HepG2 (cell line): ENCODE measurements around the gene PLCB4. TPM values are rescaled to one million over a fixed set of nuclear protein-coding genes. Genes with fewer than 3 reads are reported as not detected.
A peak's percentile ranks its signal among the peaks of the same experiment; 100 is the strongest.

Experiments
- ATAC-seq: fragments of 200-7000 bp; cut with Tn5 transposase; 3 replicates; pipeline ENCODE4 v1.9.1; 2020; ENCODE audit warnings: mild to moderate bottlenecking, moderate library complexity
- BruUV-seq: library from RNA; stranded (reverse); fragments of 400-500 nt; replicated peaks from 2 replicates; lab custom pipeline; 2021; lab: Mats Ljungman, UMichigan
- CTCF ChIA-PET: fragments of 300-600 bp; formaldehyde crosslinking; extraction: SDS; loops from one replicate; lab custom pipeline; 2021; ENCODE audit warnings: low total read pairs, inconsistent platforms, low intra/inter-chr PET ratio; lab: Yijun Ruan, JAX
- POLR2A ChIA-PET: fragments of 350-600 bp; sonication (Branson Sonifier 250); formaldehyde crosslinking; loops from one replicate; lab custom pipeline; 2020; ENCODE audit warnings: antibody characterized with exemption, inconsistent platforms; lab: Yijun Ruan, JAX
- DNase-seq: peaks from one replicate; pipeline ENCODE4 v3.0.0-alpha.2; 2015; ENCODE audit warnings: low spot score
- FAIRE-seq: peaks from 3 replicates; lab custom pipeline; 2011; peaks lifted over from hg19 to GRCh38; lab: Jason Lieb, UNC
- H2AFZ ChIP-seq: one replicate; pipeline ENCODE4 v1.6.1; 2011; ENCODE audit warnings: low read length, inconsistent platforms
- H3K27ac ChIP-seq: fragments of 300-600 bp; 3 replicates; pipeline ENCODE4 v1.8.0; 2011; ENCODE audit warnings: mixed run types, mild to moderate bottlenecking, mixed read lengths, low read length, inconsistent platforms; ENCODE audit not compliant: insufficient read depth; ENCODE audit errors: extremely low read length
- H3K27me3 ChIP-seq, 2 experiments: fragments of 200-600 bp in 1 of 2; 2 replicates in 1 of 2; 3 replicates in 1 of 2; pipeline versions ENCODE4 v1.6.0 to v1.8.0; 2011; ENCODE audit warnings: low read length in 2 of 2, mild to moderate bottlenecking in 2 of 2, moderate library complexity in 2 of 2, inconsistent platforms in 1 of 2; ENCODE audit not compliant: insufficient read depth in 2 of 2, control insufficient read depth in 1 of 2
- H3K36me3 ChIP-seq, 2 experiments: fragments of 200-600 bp in 1 of 2; replicated peaks in 1 of 2; 2 replicates in 1 of 2; 3 replicates in 1 of 2; pipeline versions ENCODE4 v1.5.1 to v1.8.0; 2011; ENCODE audit warnings: low read length in 2 of 2, inconsistent platforms in 1 of 2; ENCODE audit not compliant: insufficient read depth in 2 of 2, control insufficient read depth in 1 of 2
- H3K4me1 ChIP-seq: 2 replicates; pipeline ENCODE4 v1.5.1; 2012; ENCODE audit warnings: low read length, inconsistent platforms; ENCODE audit not compliant: insufficient read depth
- H3K4me2 ChIP-seq: 2 replicates; pipeline ENCODE4 v1.6.0; 2011; ENCODE audit warnings: low read depth, low read length, inconsistent platforms
- H3K4me3 ChIP-seq, 3 experiments: fragments of 200-600 bp in 1 of 3; sonication (generic), shearing (Covaris generic) in 1 of 3; replicated peaks in 1 of 3; 2 replicates each; pipeline ENCODE4 v1.5.1; 2011 to 2016; ENCODE audit warnings: low read length in 3 of 3, inconsistent platforms in 2 of 3, low read depth in 2 of 3, mild to moderate bottlenecking in 2 of 3, control low read depth in 1 of 3, mixed read lengths in 1 of 3; ENCODE audit not compliant: insufficient read depth in 1 of 3
- H3K79me2 ChIP-seq: one replicate; pipeline ENCODE4 v1.6.1; 2011; ENCODE audit warnings: low read length, inconsistent platforms; ENCODE audit not compliant: insufficient read depth
- H3K9ac ChIP-seq: 2 replicates; pipeline ENCODE4 v1.6.0; 2011; ENCODE audit warnings: mild to moderate bottlenecking, low read depth, low read length, inconsistent platforms; ENCODE audit not compliant: insufficient read depth
- H3K9me3 ChIP-seq: 2 replicates; pipeline ENCODE4 v1.5.1; 2012; ENCODE audit warnings: mild to moderate bottlenecking, low read length
- H4K20me1 ChIP-seq: 2 replicates; pipeline ENCODE4 v1.6.0; 2011; ENCODE audit warnings: inconsistent platforms, mild to moderate bottlenecking, low read length, moderate library complexity; ENCODE audit not compliant: insufficient read depth
- CREB1 ChIP-seq, 2 experiments: fragments of 450-650 bp in 1 of 2; IDR thresholded peaks; 2 replicates each; pipeline ENCODE4 v1.6.1; 2016 to 2017; ENCODE audit warnings: control low read depth in 1 of 2, mild to moderate bottlenecking in 1 of 2, missing compliant biosample characterization in 1 of 2, missing genetic modification characterization in 1 of 2
- HOMEZ ChIP-seq: IDR thresholded peaks from 2 replicates; pipeline ENCODE4 v1.6.1; 2016; ENCODE audit warnings: low read depth
- NCOA1 ChIP-seq: sonication (generic); formaldehyde crosslinking; IDR thresholded peaks from 2 replicates; pipeline ENCODE4 v1.9.0; 2021; ENCODE audit warnings: missing genetic modification reagents
- ZNF326 ChIP-seq: sonication (generic); formaldehyde crosslinking; IDR thresholded peaks from 2 replicates; pipeline ENCODE4 v1.4.0; 2020; ENCODE audit warnings: missing genetic modification reagents, borderline replicate concordance
- ZNF354B ChIP-seq: sonication (generic); formaldehyde crosslinking; IDR thresholded peaks from 2 replicates; pipeline ENCODE4 v1.8.0; 2022; ENCODE audit warnings: mild to moderate bottlenecking, missing genetic modification reagents
- ZNF616 ChIP-seq: sonication (generic); formaldehyde crosslinking; IDR thresholded peaks from 2 replicates; pipeline ENCODE4 v1.5.0; 2020; ENCODE audit warnings: low read depth, mild to moderate bottlenecking, missing genetic modification reagents
- ZNF770 ChIP-seq: sonication (generic); formaldehyde crosslinking; IDR thresholded peaks from 2 replicates; pipeline ENCODE4 v1.5.0; 2020; ENCODE audit warnings: mild to moderate bottlenecking, missing genetic modification reagents
- ZNF800 ChIP-seq: sonication (generic); formaldehyde crosslinking; IDR thresholded peaks from 2 replicates; pipeline ENCODE4 v1.4.0; 2020; ENCODE audit warnings: missing genetic modification reagents
- WGBS: methylation state at CpG from one replicate; pipeline ENCODE4 v1.1.6; 2017; ENCODE audit warnings: low lambda C conversion rate; 5-methylcytosine and 5-hydroxymethylcytosine counted together
- in situ Hi-C: cut with HindIII; loops from 2 replicates; pipeline ENCODE4 v1.10.0; 2017; ENCODE audit warnings: low pct_unique_long_range_greater_than_20kb; ENCODE audit not compliant: extremely low pct_ligation_motif_present
- intact Hi-C: fragments of 100-400 bp; cut with micrococcal nuclease; formaldehyde crosslinking; loops from one replicate; pipeline ENCODE4 v1.10.0; 2022; ENCODE audit not compliant: unreplicated experiment
- polyA plus RNA-seq, 8 experiments: library from polyadenylated mRNA; depleted of rRNA in 3 of 8; stranded (reverse) in 7 of 8; unstranded in 1 of 8; fragments of >200 nt; fragmentation: Illumina TruSeq in 4 of 8; extraction: Trizol in 4 of 8; gene quantifications; 2 replicates each; pipeline versions ENCODE4 v1.2.1 to v1.2.3, GENCODE V29; 2011 to 2016; ENCODE audit warnings: low read depth in 4 of 8, missing spikeins in 1 of 8, mixed read lengths in 1 of 8; ENCODE audit not compliant: insufficient read depth in 1 of 8
- total RNA-seq, 5 experiments: library from RNA; depleted of rRNA; stranded (reverse); fragments of >200 nt; fragmentation: Illumina TruSeq; extraction: Trizol; gene quantifications; 2 replicates each; pipeline ENCODE4 v1.2.3, GENCODE V29; 2016; ENCODE audit warnings: low read depth in 1 of 5

Gene PLCB4
- total and polyA plus RNA-seq, 2 of the 13 experiments (the other 11 are each of a cell fraction or from before 2014, with no cell fraction given) = 0.01 TPM; not detected in 1

GRCh38 chr20:9444921-9445320 is 376.0 kb downstream of the PLCB4 start:
- Histone ChIP-seq H3K9me3 (no peaks in the 10 kb centered on the region), H3K4me3 (no peak overlapping the region), H3K9ac (no peak overlapping the region), H3K79me2 (no peaks in the 10 kb centered on the region), H4K20me1 (no peaks in the 10 kb centered on the region), H3K36me3 (no peaks in the 10 kb centered on the region), H3K27ac (no peak overlapping the region), H3K4me1 (no peaks in the 10 kb centered on the region), H3K27me3 (no peaks in the 10 kb centered on the region), H3K4me2 (no peak overlapping the region), H2AFZ (no peak overlapping the region)
- 0% methylated on average over 2 of the region's 2 CpGs for WGBS
- ChIA-PET POLR2A (no interaction called here), CTCF (no interaction called here)
- no peak for DNase-seq
- TF ChIP-seq ZNF800 (CRISPR knock-in tag) = no peak
- peak; percentile 40; the same call in 1 of the 2 replicates for TF ChIP-seq CREB1 (IDR thresholded peaks at IDR 0.05)
- no peak for TF ChIP-seq CREB1 (CRISPR knock-in tag; IDR thresholded peaks at IDR 0.05)
- BruUV-seq = no TSS peak
- intact Hi-C loops (no loop called here), in situ Hi-C loops (no loop called here)
- FAIRE-seq = no peak
- no peak for ATAC-seq

- DNase-seq (no peak), FAIRE-seq (no peak), ATAC-seq (no peak)
- no peak overlapping the region for H3K4me2 ChIP-seq
- POLR2A ChIA-PET = no interaction called here
- no peak overlapping the region for H3K27ac ChIP-seq
- H3K79me2 ChIP-seq = no peaks in the 10 kb centered on the region
- BruUV-seq = no TSS peak
- H3K4me1 ChIP-seq = no peaks in the 10 kb centered on the region
- no peak overlapping the region for H3K4me3 ChIP-seq
- no peak overlapping the region for H3K9ac ChIP-seq
- CTCF ChIA-PET = no interaction called here
- H3K27me3 ChIP-seq = no peaks in the 10 kb centered on the region
- intact Hi-C loops (no loop called here), in situ Hi-C loops (no loop called here)
- H2AFZ ChIP-seq = no peak overlapping the region
- no peaks in the 10 kb centered on the region for H3K36me3 ChIP-seq
- no peak for TF ChIP-seq ZNF770
- TF ChIP-seq HOMEZ (CRISPR knock-in tag) = no peak
- no peak for TF ChIP-seq ZNF616 (CRISPR knock-in tag)
- no peak for TF ChIP-seq NCOA1 (CRISPR knock-in tag)
- no peak for TF ChIP-seq ZNF326 (CRISPR knock-in tag)
- TF ChIP-seq ZNF354B (CRISPR knock-in tag) = no peak
- no peaks in the 10 kb centered on the region for H3K9me3 ChIP-seq
- no peaks in the 10 kb centered on the region for H4K20me1 ChIP-seq
These were observed 378.3 kb downstream of the PLCB4 start for GRCh38 chr20:9447182-9447581.
